Ishikawa (cell line): ENCODE measurements around the gene MCM9.
A peak's percentile ranks its signal among the peaks of the same experiment; 100 is the strongest.

Experiments
- CEBPB ChIP-seq: IDR thresholded peaks from 2 replicates; pipeline ENCODE4 v1.6.1; 2012
- CREB1 ChIP-seq: IDR thresholded peaks from 2 replicates; pipeline ENCODE4 v1.6.1; 2012; ENCODE audit warnings: low read depth
- EGR1 ChIP-seq: IDR thresholded peaks from 2 replicates; pipeline ENCODE4 v1.6.1; 2012
- EP300 ChIP-seq: IDR thresholded peaks from 2 replicates; pipeline ENCODE4 v1.6.1; 2012; ENCODE audit warnings: borderline replicate concordance
- FOXM1 ChIP-seq: IDR thresholded peaks from 2 replicates; pipeline ENCODE4 v1.6.1; 2012; ENCODE audit warnings: low read depth, borderline replicate concordance
- NFIC ChIP-seq: IDR thresholded peaks from 2 replicates; pipeline ENCODE4 v1.6.1; 2012
- RAD21 ChIP-seq: IDR thresholded peaks from 2 replicates; pipeline ENCODE4 v1.6.1; 2012; ENCODE audit warnings: low read depth
- TAF1 ChIP-seq: IDR thresholded peaks from 2 replicates; pipeline ENCODE4 v1.6.1; 2012; ENCODE audit warnings: low read depth, mild to moderate bottlenecking
- TCF12 ChIP-seq: IDR thresholded peaks from 2 replicates; pipeline ENCODE4 v1.6.1; 2012; ENCODE audit warnings: low read depth
- TEAD4 ChIP-seq: IDR thresholded peaks from 2 replicates; pipeline ENCODE4 v1.6.1; 2012
- YY1 ChIP-seq: IDR thresholded peaks from 2 replicates; pipeline ENCODE4 v1.6.1; 2012; ENCODE audit warnings: low read depth
- ZBTB7A ChIP-seq: IDR thresholded peaks from 2 replicates; pipeline ENCODE4 v1.6.1; 2012; ENCODE audit warnings: low read depth
- TF ChIP-seq, protein P1 (sequence below): IDR thresholded peaks from 2 replicates; pipeline ENCODE4 v1.6.1; 2012; ENCODE audit warnings: low read depth, mild to moderate bottlenecking
- TF ChIP-seq, protein P2 (sequence below): IDR thresholded peaks from 2 replicates; pipeline ENCODE4 v1.6.1; 2012

The MCM9 gene

DNA sequence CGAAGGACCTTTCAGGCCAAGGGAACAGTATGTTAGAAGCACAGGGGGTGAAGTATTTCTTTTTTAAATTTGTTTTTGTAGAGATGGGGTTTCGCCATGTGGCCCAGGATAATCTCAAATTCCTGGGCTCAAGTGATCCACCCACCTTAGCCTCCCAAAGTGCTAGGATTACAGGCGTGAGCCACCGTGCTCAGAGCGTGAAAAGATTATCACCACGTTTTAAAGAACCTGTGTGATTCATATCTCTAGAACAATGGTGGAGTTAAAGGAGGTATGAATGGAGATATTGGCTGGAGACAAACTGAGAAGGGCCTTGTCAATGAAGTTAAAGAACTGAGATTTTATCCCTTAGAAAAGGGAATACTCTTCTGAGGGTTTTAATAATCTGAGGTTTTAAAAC lies 31.3 kb downstream of the MCM9 start:
- no peak for TF ChIP-seq CREB1
- no peak for TF ChIP-seq TAF1
- TF ChIP-seq EGR1: no peak
- TF ChIP-seq, protein P1, sequence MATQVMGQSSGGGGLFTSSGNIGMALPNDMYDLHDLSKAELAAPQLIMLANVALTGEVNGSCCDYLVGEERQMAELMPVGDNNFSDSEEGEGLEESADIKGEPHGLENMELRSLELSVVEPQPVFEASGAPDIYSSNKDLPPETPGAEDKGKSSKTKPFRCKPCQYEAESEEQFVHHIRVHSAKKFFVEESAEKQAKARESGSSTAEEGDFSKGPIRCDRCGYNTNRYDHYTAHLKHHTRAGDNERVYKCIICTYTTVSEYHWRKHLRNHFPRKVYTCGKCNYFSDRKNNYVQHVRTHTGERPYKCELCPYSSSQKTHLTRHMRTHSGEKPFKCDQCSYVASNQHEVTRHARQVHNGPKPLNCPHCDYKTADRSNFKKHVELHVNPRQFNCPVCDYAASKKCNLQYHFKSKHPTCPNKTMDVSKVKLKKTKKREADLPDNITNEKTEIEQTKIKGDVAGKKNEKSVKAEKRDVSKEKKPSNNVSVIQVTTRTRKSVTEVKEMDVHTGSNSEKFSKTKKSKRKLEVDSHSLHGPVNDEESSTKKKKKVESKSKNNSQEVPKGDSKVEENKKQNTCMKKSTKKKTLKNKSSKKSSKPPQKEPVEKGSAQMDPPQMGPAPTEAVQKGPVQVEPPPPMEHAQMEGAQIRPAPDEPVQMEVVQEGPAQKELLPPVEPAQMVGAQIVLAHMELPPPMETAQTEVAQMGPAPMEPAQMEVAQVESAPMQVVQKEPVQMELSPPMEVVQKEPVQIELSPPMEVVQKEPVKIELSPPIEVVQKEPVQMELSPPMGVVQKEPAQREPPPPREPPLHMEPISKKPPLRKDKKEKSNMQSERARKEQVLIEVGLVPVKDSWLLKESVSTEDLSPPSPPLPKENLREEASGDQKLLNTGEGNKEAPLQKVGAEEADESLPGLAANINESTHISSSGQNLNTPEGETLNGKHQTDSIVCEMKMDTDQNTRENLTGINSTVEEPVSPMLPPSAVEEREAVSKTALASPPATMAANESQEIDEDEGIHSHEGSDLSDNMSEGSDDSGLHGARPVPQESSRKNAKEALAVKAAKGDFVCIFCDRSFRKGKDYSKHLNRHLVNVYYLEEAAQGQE: no peak
- TF ChIP-seq RAD21: no peak
- TF ChIP-seq TEAD4: no peak

DNA sequence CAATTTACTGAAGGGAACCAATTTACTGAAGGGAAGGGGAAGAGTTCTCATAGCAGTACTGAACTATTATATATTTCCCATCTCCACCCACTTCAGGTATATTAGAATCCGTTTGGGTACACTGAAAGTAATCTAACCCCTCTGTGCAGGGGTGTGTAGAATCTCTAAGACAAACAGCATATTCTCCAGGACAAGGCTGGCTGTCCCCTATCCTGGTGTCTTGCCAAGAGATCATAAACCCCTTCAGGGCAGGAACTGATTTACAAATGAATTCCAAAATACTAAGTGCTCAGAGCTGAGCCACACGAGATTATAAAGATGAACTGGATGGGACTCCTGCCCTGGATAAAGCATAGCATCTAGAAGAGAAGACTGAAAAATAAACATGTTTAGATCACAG lies 31.8 kb downstream of the MCM9 start:
- no peak for TF ChIP-seq EP300
- no peak for TF ChIP-seq CEBPB
- no peak for TF ChIP-seq RAD21
- TF ChIP-seq FOXM1: no peak
- TF ChIP-seq YY1: no peak

DNA sequence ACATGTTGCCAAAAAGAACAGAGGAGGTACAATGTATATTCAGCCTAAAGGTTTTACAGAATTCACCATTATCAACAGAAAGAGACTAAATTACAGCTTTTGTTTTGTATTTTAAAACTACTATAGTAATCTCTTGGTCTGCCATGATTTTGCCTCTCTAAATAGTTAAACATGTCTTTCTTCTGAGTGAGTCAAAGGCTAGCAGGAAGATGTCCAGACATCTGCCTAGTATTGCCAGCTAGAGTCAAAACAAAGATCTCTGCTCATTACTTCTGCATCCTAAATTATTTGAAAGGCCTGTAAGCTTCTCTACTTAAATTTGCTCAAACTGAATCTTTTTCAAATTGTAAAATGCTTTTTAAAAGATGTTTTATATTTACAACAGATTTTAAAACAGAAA lies 32.2 kb downstream of the MCM9 start:
- TF ChIP-seq EGR1 (no peak), NFIC (no peak), FOXM1 (no peak), ZBTB7A (no peak), TCF12 (no peak)
- TF ChIP-seq, protein P2, sequence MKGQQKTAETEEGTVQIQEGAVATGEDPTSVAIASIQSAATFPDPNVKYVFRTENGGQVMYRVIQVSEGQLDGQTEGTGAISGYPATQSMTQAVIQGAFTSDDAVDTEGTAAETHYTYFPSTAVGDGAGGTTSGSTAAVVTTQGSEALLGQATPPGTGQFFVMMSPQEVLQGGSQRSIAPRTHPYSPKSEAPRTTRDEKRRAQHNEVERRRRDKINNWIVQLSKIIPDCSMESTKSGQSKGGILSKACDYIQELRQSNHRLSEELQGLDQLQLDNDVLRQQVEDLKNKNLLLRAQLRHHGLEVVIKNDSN: no peak

DNA sequence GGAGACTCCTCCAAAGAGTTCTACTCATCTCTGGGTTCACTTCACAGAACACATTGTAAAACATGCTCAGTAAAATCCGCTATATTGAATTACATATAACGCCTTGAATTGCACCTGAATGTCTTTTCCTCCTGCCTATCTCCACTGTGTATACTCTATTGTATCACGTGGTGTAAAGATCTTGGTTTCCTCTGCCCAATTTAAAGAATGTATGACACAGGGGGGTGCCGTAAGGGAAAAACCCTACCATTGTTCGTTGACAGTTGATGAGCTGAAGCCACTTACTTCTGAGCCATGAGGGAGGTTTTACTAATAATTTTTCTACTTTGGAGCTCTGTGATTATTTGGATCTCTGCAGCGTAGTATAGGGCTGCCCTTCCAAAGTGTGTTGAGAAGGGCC lies 35.0 kb downstream of the MCM9 start:
- TF ChIP-seq TEAD4 (no peak), TCF12 (no peak), CEBPB (no peak), YY1 (no peak), FOXM1 (no peak), ZBTB7A (no peak), EGR1 (no peak), NFIC (no peak)
- TF ChIP-seq, protein P1: no peak
- TF ChIP-seq, protein P2: no peak

DNA sequence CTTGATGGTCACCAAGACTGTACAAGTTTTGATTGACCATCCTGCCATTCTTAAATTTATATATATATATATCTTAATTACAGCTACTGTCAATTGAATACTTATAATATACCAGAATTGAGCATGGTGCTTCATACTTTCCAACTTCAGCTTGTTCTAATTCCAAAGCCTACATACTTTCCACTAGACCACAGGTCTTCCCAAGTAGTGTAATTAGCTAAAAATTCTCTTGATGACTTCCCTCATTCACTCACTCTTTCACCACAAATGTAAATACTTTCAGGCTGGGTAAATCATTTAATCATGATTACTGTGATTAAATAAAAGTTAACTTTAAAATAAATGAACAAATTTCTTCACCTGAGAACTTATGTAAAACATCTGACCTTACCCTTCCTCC lies 37.6 kb downstream of the MCM9 start:
- TF ChIP-seq ZBTB7A (no peak), NFIC (no peak)

DNA sequence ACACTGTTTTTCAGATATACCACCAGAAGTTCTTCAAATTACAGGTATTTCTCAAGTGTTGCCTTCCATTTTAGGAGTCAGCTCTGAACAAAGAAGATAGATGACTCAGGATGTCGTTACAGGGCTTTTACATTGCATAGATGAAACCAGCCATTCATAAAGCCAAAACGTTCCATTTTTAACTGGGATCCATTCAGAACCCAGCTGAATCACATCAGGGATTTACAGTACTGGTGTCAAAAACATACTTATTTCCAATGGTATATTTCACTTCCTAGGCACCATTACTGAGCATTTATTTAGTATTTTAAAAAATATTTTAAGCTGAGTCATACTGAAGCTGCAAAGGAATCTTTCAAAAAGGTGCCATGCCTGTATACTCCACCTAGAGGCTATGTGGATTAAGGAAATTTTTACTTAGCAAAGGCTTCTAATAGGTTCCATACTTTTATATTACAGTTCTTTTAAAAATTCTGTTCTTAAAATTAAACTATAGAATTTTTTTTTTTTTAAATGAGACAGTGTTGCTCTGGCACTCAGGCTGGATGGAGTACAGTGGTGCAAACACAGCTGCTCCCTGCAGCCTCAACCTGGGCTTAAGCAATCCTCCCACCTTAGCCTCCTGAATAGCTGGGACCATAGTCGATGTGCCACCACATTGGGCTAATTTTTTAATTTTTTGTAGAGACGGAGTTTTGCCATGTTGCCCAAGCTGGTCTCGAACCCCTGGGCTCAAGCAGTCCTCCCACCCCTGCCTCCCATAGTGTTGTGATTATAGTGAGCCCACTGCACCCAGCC lies 38.4 kb downstream of the MCM9 start:
- TF ChIP-seq ZBTB7A (no peak), YY1 (0 out of 2 replicates have a peak, but pooled peaks have one; percentile 33), NFIC (no peak), TCF12 (no peak), RAD21 (no peak), EP300 (no peak)
- TF ChIP-seq, protein P2: no peak
- TF ChIP-seq, protein P1: no peak
